ENCODE measurements around the gene RRAS.

DNA sequence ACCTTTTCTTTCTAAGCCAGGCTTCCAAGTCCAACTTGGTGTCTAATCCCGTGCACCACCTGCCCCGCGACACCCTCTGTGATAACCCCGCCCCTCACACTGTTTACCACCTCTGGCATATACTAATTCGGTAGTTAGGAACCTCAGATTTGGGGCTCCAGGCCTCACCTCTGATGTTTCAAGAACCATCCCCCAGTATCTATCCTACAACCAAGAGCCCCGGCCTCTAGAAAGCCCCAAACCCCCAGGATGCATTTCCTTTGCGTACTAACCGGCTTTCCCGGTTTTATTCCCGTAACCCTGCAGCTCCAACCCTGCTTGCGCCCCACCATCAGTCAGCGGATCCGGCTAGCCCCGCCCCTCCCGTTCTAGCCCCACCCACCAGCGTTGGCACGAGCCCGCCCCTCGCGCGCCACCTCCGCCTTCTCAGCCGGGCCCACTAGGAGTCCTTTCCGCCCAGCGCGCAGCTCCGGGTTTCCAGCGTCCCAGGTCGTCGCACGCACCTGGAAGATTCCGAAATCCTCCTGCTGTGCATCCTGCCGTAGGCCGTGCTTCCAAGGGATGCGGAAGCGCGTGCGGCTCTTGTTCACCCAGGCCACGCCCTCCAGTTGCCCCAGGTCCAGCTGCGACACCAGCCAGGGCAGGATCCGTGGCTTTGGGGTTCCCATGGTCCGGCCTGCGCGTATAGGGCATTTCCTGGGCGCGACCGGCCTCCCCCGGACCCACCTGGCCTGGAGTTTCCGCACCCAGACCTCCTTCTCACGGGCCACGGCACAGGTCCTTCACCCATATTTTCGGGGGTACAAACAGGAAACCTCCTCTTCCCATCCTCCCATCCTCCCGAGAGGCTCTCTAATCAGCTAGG, 24.5 kb upstream of the RRAS start:
- TF ChIP-seq, protein P1, sequence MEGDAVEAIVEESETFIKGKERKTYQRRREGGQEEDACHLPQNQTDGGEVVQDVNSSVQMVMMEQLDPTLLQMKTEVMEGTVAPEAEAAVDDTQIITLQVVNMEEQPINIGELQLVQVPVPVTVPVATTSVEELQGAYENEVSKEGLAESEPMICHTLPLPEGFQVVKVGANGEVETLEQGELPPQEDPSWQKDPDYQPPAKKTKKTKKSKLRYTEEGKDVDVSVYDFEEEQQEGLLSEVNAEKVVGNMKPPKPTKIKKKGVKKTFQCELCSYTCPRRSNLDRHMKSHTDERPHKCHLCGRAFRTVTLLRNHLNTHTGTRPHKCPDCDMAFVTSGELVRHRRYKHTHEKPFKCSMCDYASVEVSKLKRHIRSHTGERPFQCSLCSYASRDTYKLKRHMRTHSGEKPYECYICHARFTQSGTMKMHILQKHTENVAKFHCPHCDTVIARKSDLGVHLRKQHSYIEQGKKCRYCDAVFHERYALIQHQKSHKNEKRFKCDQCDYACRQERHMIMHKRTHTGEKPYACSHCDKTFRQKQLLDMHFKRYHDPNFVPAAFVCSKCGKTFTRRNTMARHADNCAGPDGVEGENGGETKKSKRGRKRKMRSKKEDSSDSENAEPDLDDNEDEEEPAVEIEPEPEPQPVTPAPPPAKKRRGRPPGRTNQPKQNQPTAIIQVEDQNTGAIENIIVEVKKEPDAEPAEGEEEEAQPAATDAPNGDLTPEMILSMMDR (IDR thresholded peaks at IDR 0.05), result peak; percentile 23 to 56 (median 27)
- TF ChIP-seq EP300 (IDR thresholded peaks at IDR 0.05), result no peak

All from sigmoid colon (tissue), 4 donors.